GM23338 (cell line): ENCODE data around the gene ERICH3. TPM values are rescaled to one million over a fixed set of nuclear protein-coding genes. Genes with fewer than 3 reads are reported as not detected.
A peak's percentile ranks its signal among the peaks of the same experiment; 100 is the strongest.

Source experiments
- ATAC-seq: fragments of 200-7000 bp; cut with Tn5 transposase; 3 replicates; pipeline ENCODE4 v1.9.1; 2020
- DNase-seq: peaks from one replicate; pipeline ENCODE4 v3.0.0-alpha.2; 2015; ENCODE audit warnings: low spot score
- H2AFZ ChIP-seq: fragments of 200-600 bp; sonication (generic); 2 replicates; pipeline ENCODE4 v1.8.0; 2016; ENCODE audit warnings: antibody characterized with exemption, mild to moderate bottlenecking, moderate library complexity
- H3F3A ChIP-seq: fragments of 200-600 bp; sonication (generic); replicated peaks from 2 replicates; pipeline ENCODE4 v1.8.0; 2017; ENCODE audit warnings: antibody characterized with exemption, mixed run types, low read depth
- H3K27ac ChIP-seq: fragments of 200-600 bp; sonication (generic); 2 replicates; pipeline ENCODE4 v1.6.1; 2016; ENCODE audit warnings: low read depth
- H3K27me3 ChIP-seq: fragments of 200-600 bp; sonication (generic); 2 replicates; pipeline ENCODE4 v1.8.0; 2016; ENCODE audit warnings: mild to moderate bottlenecking, mixed run types, moderate library complexity; ENCODE audit not compliant: insufficient read depth
- H3K36me3 ChIP-seq: fragments of 200-600 bp; sonication (generic); 2 replicates; pipeline ENCODE4 v1.8.0; 2016; ENCODE audit warnings: mild to moderate bottlenecking; ENCODE audit not compliant: insufficient read depth
- H3K4me1 ChIP-seq: fragments of 200-600 bp; sonication (generic); 2 replicates; pipeline ENCODE4 v1.8.0; 2016; ENCODE audit warnings: mild to moderate bottlenecking, moderate library complexity; ENCODE audit not compliant: insufficient read depth
- H3K4me2 ChIP-seq: fragments of 200-600 bp; sonication (generic); 2 replicates; pipeline ENCODE4 v1.7.1; 2017; ENCODE audit warnings: mixed run types
- H3K4me3 ChIP-seq: fragments of 200-600 bp; sonication (generic); 2 replicates; pipeline ENCODE4 v1.6.1; 2016; ENCODE audit warnings: mixed run types
- H3K79me2 ChIP-seq: fragments of 200-600 bp; sonication (generic); replicated peaks from 2 replicates; pipeline ENCODE4 v1.8.0; 2017; ENCODE audit warnings: mild to moderate bottlenecking; ENCODE audit not compliant: insufficient read depth
- H3K9me2 ChIP-seq: fragments of 200-600 bp; sonication (generic); 2 replicates; pipeline ENCODE4 v1.8.0; 2017; ENCODE audit not compliant: insufficient read depth
- H4K20me1 ChIP-seq: fragments of 200-600 bp; sonication (generic); replicated peaks from 2 replicates; pipeline ENCODE4 v1.8.0; 2017; ENCODE audit warnings: mild to moderate bottlenecking; ENCODE audit not compliant: insufficient read depth
- H3K27ac Mint-ChIP-seq: 2 replicates; pipeline ENCODE4 v1.8.0; 2020; ENCODE audit warnings: inconsistent platforms, mild to moderate bottlenecking, moderate library complexity, mixed read lengths
- H3K27me3 Mint-ChIP-seq: 3 replicates; pipeline ENCODE4 v1.8.0; 2022; ENCODE audit warnings: low read depth, mild to moderate bottlenecking, moderate library complexity, mixed read lengths, inconsistent platforms; ENCODE audit not compliant: insufficient read depth, poor library complexity
- H3K36me3 Mint-ChIP-seq: 3 replicates; pipeline ENCODE4 v1.8.0; 2021; ENCODE audit warnings: low read depth, mild to moderate bottlenecking, inconsistent platforms, moderate library complexity, mixed read lengths
- H3K4me1 Mint-ChIP-seq: 3 replicates; pipeline ENCODE4 v1.8.0; 2020; ENCODE audit warnings: mild to moderate bottlenecking, inconsistent platforms, mixed read lengths
- H3K4me3 Mint-ChIP-seq: 3 replicates; pipeline ENCODE4 v1.8.0; 2021; ENCODE audit warnings: moderate library complexity, mild to moderate bottlenecking, inconsistent platforms, mixed read lengths
- H3K9me3 Mint-ChIP-seq: 3 replicates; pipeline ENCODE4 v1.8.0; 2020; ENCODE audit warnings: moderate library complexity, mild to moderate bottlenecking, inconsistent platforms, mixed read lengths
- CREB1 ChIP-seq: fragments of 250-450 bp; sonication (Bioruptor Pico); IDR thresholded peaks from 2 replicates; pipeline ENCODE4 v1.5.0; 2020; ENCODE audit warnings: low read depth, mild to moderate bottlenecking, moderate library complexity
- EZH2 ChIP-seq: fragments of 200-600 bp; sonication (generic); IDR thresholded peaks from one replicate; pipeline ENCODE4 v1.8.0; 2017; ENCODE audit warnings: antibody characterized with exemption, mild to moderate bottlenecking, low read depth; ENCODE audit not compliant: unreplicated experiment
- EZH2phosphoT487 ChIP-seq: fragments of 200-600 bp; sonication (generic); IDR thresholded peaks from one replicate; pipeline ENCODE4 v1.8.1; 2018; ENCODE audit warnings: antibody characterized with exemption; ENCODE audit not compliant: unreplicated experiment
- JUNB ChIP-seq: IDR thresholded peaks from one replicate; pipeline ENCODE4 v1.6.1; 2016; ENCODE audit warnings: antibody characterized with exemption; ENCODE audit not compliant: unreplicated experiment
- NANOG ChIP-seq: IDR thresholded peaks from 2 replicates; pipeline ENCODE4 v1.6.1; 2016; ENCODE audit warnings: antibody characterized with exemption, borderline replicate concordance
- POLR2AphosphoS5 ChIP-seq: IDR thresholded peaks from 2 replicates; pipeline ENCODE4 v1.6.1; 2016; ENCODE audit warnings: antibody characterized with exemption, low read depth
- STAT1 ChIP-seq: IDR thresholded peaks from one replicate; pipeline ENCODE4 v1.6.1; 2016; ENCODE audit warnings: antibody characterized with exemption; ENCODE audit not compliant: unreplicated experiment
- ZNF114 ChIP-seq: fragments of 250-450 bp; sonication (Bioruptor Pico); IDR thresholded peaks from 2 replicates; pipeline ENCODE4 v1.5.0; 2020; ENCODE audit warnings: mild to moderate bottlenecking, moderate library complexity
- ZNF331 ChIP-seq: fragments of 250-450 bp; sonication (Bioruptor Pico); IDR thresholded peaks from 2 replicates; pipeline ENCODE4 v1.5.0; 2020; ENCODE audit warnings: low read depth, mild to moderate bottlenecking, moderate library complexity
- polyA plus RNA-seq: library from polyadenylated mRNA; unstranded; fragments of >200 nt; fragmentation: Nextera tagmentation; extraction: Ambion mirVana; gene quantifications from 2 replicates; pipeline ENCODE4 v1.2.1, GENCODE V29; 2016
- total RNA-seq: library from RNA; depleted of rRNA; stranded (reverse); fragments of >200 nt; shearing (Covaris generic); gene quantifications from 2 replicates; pipeline ENCODE4 v1.2.3, GENCODE V29; 2014
- TF ChIP-seq, protein P1 (sequence below): IDR thresholded peaks from 2 replicates; pipeline ENCODE4 v1.6.1; 2016; ENCODE audit warnings: antibody characterized with exemption
- TF ChIP-seq, protein P2 (sequence below), 2 experiments: fragments of 200-600 bp in 1 of 2; sonication (generic) in 1 of 2; conservative IDR thresholded peaks; 2 replicates each; pipeline versions ENCODE4 v1.5.1 to v1.6.1; 2016 to 2017; ENCODE audit warnings: antibody characterized with exemption in 2 of 2, low read depth in 2 of 2, mild to moderate bottlenecking in 2 of 2, moderate library complexity in 1 of 2
- TF ChIP-seq, protein P3 (sequence below): IDR thresholded peaks from one replicate; pipeline ENCODE4 v1.6.1; 2018; ENCODE audit warnings: antibody characterized with exemption; ENCODE audit not compliant: unreplicated experiment

The ERICH3 gene
- total and polyA plus RNA-seq, 2 experiments from 2014 or later = not detected

DNA sequence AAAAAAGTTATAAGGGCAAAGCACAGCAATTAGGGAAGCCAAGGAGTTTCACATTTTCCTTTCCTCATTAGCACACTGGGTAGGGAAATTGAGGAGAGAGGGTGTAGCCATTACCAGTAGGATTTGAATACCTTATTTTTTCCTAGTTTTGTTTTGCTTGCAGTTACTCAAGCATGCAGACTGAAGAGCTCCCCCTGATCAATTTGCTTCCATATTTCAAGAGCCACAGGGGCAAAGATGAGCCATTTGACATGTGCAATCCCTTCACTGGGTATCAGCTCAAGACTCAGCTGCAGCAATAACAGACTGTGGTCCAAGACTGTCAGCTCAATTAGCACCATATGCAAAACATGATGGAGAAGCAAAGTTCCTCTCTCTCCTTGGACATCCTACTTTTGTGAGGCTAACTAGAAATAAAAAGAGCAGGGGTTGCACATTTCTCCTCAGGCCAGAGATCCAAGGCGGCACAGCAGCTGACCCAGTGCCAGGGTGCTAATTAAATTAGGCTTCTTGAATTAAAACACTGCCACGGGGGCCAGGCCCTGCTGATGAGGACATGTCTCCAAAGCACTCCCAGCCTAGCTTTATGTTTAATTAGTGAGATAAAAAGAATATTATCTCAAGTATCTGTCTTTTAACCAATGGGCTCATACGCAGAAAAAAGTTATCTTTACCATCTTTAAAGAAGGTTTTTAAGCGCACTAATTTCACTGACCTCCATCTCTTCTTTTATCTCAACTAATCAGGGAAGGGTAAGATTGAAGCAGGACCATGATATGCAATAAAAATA, 124.4 kb downstream of the ERICH3 start (continued):
- TF ChIP-seq NANOG (no peak), STAT1 (no peak), JUNB (no peak), EZH2 (no peak), CREB1 (no peak), POLR2AphosphoS5 (no peak), EZH2phosphoT487 (no peak)
- TF ChIP-seq, protein P1, sequence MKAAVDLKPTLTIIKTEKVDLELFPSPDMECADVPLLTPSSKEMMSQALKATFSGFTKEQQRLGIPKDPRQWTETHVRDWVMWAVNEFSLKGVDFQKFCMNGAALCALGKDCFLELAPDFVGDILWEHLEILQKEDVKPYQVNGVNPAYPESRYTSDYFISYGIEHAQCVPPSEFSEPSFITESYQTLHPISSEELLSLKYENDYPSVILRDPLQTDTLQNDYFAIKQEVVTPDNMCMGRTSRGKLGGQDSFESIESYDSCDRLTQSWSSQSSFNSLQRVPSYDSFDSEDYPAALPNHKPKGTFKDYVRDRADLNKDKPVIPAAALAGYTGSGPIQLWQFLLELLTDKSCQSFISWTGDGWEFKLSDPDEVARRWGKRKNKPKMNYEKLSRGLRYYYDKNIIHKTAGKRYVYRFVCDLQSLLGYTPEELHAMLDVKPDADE = no peak

DNA sequence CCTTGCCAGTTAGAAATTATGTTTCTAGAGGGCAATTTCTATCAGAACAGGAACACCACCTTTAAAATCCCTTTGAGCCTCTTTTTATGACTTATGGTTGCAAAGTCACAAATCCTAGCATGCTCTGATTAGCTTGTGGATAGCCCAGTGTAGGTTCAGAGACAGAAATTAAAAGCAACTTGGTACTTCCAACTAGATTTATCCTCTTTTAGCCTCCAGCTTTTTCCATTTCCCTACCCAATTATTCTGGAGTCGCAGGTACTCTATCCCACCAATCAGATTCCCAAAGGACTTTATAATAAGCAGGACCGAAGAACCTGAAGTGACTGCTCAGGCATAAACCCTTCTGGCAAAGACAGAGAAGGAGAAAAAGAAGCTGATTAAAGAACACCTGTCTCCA, 127.8 kb downstream of the ERICH3 start:
- no peaks in the 10 kb centered on the region; the same call in 2 of the 3 replicates for H3K4me1 Mint-ChIP-seq
- DNase-seq (no peak), ATAC-seq (no peak)
- no peaks in the 10 kb centered on the region for H3K9me2 ChIP-seq
- no peak overlapping the region for H3K27ac Mint-ChIP-seq
- H3F3A ChIP-seq = no peaks in the 10 kb centered on the region
- peaks cover 2% of the 10 kb centered on the region for H3K27me3 Mint-ChIP-seq
- no peaks in the 10 kb centered on the region for H3K79me2 ChIP-seq
- H2AFZ ChIP-seq = 0 out of 2 replicates have a peak overlapping the region, but pooled peaks have one; percentile 23
- no peak overlapping the region for H3K4me2 ChIP-seq
- no peak overlapping the region for H3K4me3 ChIP-seq
- H3K4me3 Mint-ChIP-seq = no peak overlapping the region
- no peaks in the 10 kb centered on the region for H4K20me1 ChIP-seq
- peaks cover 2% of the 10 kb centered on the region; the same call in 1 of the 2 replicates for H3K4me1 ChIP-seq
- no peaks in the 10 kb centered on the region for H3K36me3 ChIP-seq
- no peak overlapping the region for H3K27ac ChIP-seq
- no peaks in the 10 kb centered on the region for H3K36me3 Mint-ChIP-seq
- H3K27me3 ChIP-seq = no peaks in the 10 kb centered on the region
- H3K9me3 Mint-ChIP-seq = no peaks in the 10 kb centered on the region
- TF ChIP-seq, protein P2, sequence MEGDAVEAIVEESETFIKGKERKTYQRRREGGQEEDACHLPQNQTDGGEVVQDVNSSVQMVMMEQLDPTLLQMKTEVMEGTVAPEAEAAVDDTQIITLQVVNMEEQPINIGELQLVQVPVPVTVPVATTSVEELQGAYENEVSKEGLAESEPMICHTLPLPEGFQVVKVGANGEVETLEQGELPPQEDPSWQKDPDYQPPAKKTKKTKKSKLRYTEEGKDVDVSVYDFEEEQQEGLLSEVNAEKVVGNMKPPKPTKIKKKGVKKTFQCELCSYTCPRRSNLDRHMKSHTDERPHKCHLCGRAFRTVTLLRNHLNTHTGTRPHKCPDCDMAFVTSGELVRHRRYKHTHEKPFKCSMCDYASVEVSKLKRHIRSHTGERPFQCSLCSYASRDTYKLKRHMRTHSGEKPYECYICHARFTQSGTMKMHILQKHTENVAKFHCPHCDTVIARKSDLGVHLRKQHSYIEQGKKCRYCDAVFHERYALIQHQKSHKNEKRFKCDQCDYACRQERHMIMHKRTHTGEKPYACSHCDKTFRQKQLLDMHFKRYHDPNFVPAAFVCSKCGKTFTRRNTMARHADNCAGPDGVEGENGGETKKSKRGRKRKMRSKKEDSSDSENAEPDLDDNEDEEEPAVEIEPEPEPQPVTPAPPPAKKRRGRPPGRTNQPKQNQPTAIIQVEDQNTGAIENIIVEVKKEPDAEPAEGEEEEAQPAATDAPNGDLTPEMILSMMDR (conservative IDR thresholded peaks at IDR 0.05; ENCODE audit: low read depth in 2 of 2) = no peak

DNA sequence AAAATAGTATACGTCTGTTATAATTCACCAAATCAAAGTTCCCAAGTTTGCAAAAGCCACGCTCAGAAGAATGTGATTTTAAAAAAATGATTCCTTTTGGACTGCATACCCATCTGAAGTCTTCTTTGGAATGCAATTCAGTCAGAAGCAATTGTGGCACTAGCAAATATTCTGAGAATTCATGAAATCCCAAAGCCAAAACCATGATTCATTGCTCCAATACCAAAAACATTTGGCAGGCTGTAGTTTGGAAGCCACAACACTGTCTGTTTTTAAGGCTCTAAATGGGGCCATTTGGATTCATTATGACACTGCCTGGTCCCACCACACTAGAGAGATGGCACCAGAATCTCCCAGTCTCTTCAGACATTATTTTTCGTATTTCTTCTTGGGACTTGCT, 139.4 kb downstream of the ERICH3 start:
- H3K4me1 Mint-ChIP-seq = no peaks in the 10 kb centered on the region
- H3K27ac Mint-ChIP-seq = no peak overlapping the region
- ATAC-seq = no peak
- TF ChIP-seq JUNB (no peak), STAT1 (no peak), EZH2 (no peak), EZH2phosphoT487 (no peak), ZNF114 (CRISPR knock-in tag) (no peak), POLR2AphosphoS5 (no peak), ZNF331 (CRISPR knock-in tag) (no peak)
- TF ChIP-seq, protein P3, sequence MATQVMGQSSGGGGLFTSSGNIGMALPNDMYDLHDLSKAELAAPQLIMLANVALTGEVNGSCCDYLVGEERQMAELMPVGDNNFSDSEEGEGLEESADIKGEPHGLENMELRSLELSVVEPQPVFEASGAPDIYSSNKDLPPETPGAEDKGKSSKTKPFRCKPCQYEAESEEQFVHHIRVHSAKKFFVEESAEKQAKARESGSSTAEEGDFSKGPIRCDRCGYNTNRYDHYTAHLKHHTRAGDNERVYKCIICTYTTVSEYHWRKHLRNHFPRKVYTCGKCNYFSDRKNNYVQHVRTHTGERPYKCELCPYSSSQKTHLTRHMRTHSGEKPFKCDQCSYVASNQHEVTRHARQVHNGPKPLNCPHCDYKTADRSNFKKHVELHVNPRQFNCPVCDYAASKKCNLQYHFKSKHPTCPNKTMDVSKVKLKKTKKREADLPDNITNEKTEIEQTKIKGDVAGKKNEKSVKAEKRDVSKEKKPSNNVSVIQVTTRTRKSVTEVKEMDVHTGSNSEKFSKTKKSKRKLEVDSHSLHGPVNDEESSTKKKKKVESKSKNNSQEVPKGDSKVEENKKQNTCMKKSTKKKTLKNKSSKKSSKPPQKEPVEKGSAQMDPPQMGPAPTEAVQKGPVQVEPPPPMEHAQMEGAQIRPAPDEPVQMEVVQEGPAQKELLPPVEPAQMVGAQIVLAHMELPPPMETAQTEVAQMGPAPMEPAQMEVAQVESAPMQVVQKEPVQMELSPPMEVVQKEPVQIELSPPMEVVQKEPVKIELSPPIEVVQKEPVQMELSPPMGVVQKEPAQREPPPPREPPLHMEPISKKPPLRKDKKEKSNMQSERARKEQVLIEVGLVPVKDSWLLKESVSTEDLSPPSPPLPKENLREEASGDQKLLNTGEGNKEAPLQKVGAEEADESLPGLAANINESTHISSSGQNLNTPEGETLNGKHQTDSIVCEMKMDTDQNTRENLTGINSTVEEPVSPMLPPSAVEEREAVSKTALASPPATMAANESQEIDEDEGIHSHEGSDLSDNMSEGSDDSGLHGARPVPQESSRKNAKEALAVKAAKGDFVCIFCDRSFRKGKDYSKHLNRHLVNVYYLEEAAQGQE = no peak

More for the DNA sequence above, 139.4 kb downstream of the ERICH3 start:
- H3K4me1 ChIP-seq = no peaks in the 10 kb centered on the region
- no peaks in the 10 kb centered on the region for H3K9me3 Mint-ChIP-seq
- no peak overlapping the region for H3K4me3 ChIP-seq
- H3K27me3 Mint-ChIP-seq = peaks cover 1% of the 10 kb centered on the region
- H3K79me2 ChIP-seq = no peaks in the 10 kb centered on the region
- H3K9me2 ChIP-seq = no peaks in the 10 kb centered on the region
- H3K27ac ChIP-seq = no peak overlapping the region
- H3K27me3 ChIP-seq = no peaks in the 10 kb centered on the region
- H3K4me3 Mint-ChIP-seq = no peak overlapping the region
- no peak for DNase-seq
- no peaks in the 10 kb centered on the region for H3K36me3 ChIP-seq
- H3K4me2 ChIP-seq = no peak overlapping the region
- H2AFZ ChIP-seq = no peak overlapping the region
- H3F3A ChIP-seq = no peaks in the 10 kb centered on the region
- H3K36me3 Mint-ChIP-seq = no peaks in the 10 kb centered on the region
- no peaks in the 10 kb centered on the region for H4K20me1 ChIP-seq
